ENCODE data around the gene LAMA3.
A peak's percentile ranks its signal among the peaks of the same experiment; 100 is the strongest.

- peak; percentile 12; the same call in 1 of the 2 replicates for TF ChIP-seq CTCF (IDR thresholded peaks at IDR 0.05)
- TF ChIP-seq REST (IDR thresholded peaks at IDR 0.05; ENCODE audit: insufficient read depth in 1 of 2, low read depth in 2 of 2, low read length in 1 of 2), result no peak
- TF ChIP-seq POLR2AphosphoS5 (IDR thresholded peaks at IDR 0.05; ENCODE audit: low read depth, low read length), result no peak
These were observed 607 bp downstream of the LAMA3 start for GRCh38 chr18:23689616-23690504.

Measured in Panc1 (cell line).